Skeletal muscle satellite cell (primary cell): ENCODE data around the gene CRB3.

Source experiments
- H3K27me3 ChIP-seq: 2 replicates; pipeline ENCODE4 v1.7.0; 2013; ENCODE audit warnings: low read length; ENCODE audit not compliant: control insufficient read depth, insufficient read depth
- H3K36me3 ChIP-seq: 2 replicates; pipeline ENCODE4 v1.7.0; 2013; ENCODE audit warnings: mild to moderate bottlenecking, control low read depth, low read length; ENCODE audit not compliant: insufficient read depth
- H3K4me1 ChIP-seq: 2 replicates; pipeline ENCODE4 v1.7.0; 2013; ENCODE audit warnings: low read length; ENCODE audit not compliant: control insufficient read depth, insufficient read depth
- H3K4me2 ChIP-seq: 2 replicates; pipeline ENCODE4 v1.7.0; 2013; ENCODE audit warnings: mild to moderate bottlenecking, low read length
- H3K4me3 ChIP-seq: 2 replicates; pipeline ENCODE4 v1.7.0; 2013; ENCODE audit warnings: low read length
- H3K9ac ChIP-seq: 2 replicates; pipeline ENCODE4 v1.7.0; 2013; ENCODE audit warnings: mild to moderate bottlenecking, low read depth, low read length, moderate library complexity
- H3K9me3 ChIP-seq: replicated peaks from 2 replicates; pipeline ENCODE4 v1.7.0; 2013; ENCODE audit warnings: mild to moderate bottlenecking, control low read depth, low read length

Gene CRB3

GRCh38 chr19:6475321-6476108, 11.4 kb downstream of the CRB3 start:
- H3K36me3 ChIP-seq: no peaks in the 10 kb centered on the region
- H3K27me3 ChIP-seq: peaks cover 19% of the 10 kb centered on the region
- no peak overlapping the region for H3K4me2 ChIP-seq
- no peaks in the 10 kb centered on the region for H3K4me1 ChIP-seq
- H3K9me3 ChIP-seq: no peaks in the 10 kb centered on the region
- no peak overlapping the region for H3K4me3 ChIP-seq
- no peak overlapping the region for H3K9ac ChIP-seq

GRCh38 chr19:6476155-6476895, 12.3 kb downstream of the CRB3 start:
- Histone ChIP-seq H3K4me2 (no peak overlapping the region), H3K27me3 (peaks cover 19% of the 10 kb centered on the region), H3K9me3 (no peaks in the 10 kb centered on the region), H3K4me1 (no peaks in the 10 kb centered on the region), H3K4me3 (no peak overlapping the region), H3K36me3 (no peaks in the 10 kb centered on the region), H3K9ac (no peak overlapping the region)

DNA sequence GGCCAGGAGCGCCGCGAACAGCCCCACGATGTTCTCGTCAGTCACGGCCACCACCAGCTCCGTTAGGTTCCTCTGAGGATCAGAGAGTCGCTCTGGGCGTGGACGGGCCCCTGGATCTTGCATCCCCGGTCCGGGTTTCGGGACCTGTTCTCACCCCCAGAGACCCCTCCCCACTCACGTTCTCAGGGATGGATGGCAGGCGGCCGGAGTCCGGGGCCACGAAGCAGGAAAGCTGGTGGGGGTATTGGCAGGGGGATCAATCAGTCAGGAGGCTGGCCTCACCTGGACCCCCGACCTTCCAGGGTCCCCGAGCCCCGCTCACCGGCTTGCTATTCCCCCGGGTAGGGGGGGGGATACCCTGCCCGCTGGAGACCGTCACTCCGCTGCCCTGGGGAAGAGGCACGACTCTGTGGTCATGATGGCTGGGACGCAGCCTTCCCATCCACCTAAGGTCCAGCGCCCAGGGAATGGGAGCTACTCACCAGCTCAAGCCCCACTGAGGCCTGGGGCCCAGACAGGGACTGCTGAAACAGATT, 12.9 kb downstream of the CRB3 start:
- Histone ChIP-seq H3K9me3 (no peaks in the 10 kb centered on the region), H3K4me3 (no peak overlapping the region), H3K27me3 (peaks cover 19% of the 10 kb centered on the region), H3K4me1 (no peaks in the 10 kb centered on the region), H3K9ac (no peak overlapping the region), H3K36me3 (no peaks in the 10 kb centered on the region), H3K4me2 (no peak overlapping the region)

DNA sequence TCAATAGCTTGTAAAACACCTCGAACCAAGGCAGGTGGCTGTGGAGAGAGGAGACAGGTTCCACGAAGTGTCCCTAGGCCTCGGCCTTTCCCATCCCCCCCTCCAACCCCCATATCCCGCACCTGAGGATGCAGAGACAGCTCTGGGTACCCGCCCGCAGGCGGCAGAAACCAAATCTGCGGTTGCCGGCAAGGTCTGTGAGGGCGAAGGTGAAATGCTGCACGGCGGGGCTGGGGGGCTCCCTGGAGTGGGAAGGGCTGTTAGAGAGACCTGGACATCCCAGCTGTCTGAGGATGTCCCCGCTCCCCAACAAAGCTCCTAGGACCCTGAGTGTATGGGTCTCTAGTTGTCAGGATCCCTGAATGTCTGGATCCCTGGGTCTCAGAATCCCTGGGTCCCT, 14.7 kb downstream of the CRB3 start:
- Histone ChIP-seq H3K4me2 (no peak overlapping the region), H3K4me3 (no peak overlapping the region), H3K9me3 (no peaks in the 10 kb centered on the region), H3K36me3 (no peaks in the 10 kb centered on the region), H3K4me1 (no peaks in the 10 kb centered on the region), H3K27me3 (peaks cover 24% of the 10 kb centered on the region), H3K9ac (no peak overlapping the region)

DNA sequence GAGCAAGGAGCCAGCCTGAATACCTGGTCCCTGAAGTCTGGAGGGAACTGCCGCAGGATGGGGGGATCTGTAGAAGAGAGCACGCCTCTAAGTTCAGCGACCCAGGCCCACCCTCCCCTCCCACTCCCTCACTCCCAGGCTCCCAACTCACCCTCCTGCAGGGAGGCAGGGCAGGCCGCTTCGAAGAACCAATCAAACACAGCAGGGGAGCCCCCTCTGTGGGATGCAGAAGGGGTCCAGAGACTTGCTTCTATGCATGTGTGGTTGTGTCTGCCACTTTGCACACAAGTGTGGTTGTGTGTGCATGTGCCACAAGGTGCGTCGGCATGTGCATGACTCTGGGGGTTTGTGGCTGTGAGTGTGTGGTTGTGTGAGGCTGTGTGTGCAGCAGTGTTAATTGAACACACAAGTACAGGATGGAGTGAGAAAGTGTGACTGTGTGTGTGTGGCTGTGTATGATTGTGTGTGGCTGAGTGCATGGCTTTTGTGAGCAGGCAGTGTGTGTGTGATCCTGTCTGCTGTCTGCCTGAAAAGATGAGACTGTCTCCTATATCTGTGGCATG, 15.8 kb downstream of the CRB3 start:
- Histone ChIP-seq H3K36me3 (no peaks in the 10 kb centered on the region), H3K27me3 (peaks cover 24% of the 10 kb centered on the region), H3K4me1 (no peaks in the 10 kb centered on the region), H3K4me2 (no peak overlapping the region), H3K4me3 (no peak overlapping the region), H3K9me3 (no peaks in the 10 kb centered on the region), H3K9ac (no peak overlapping the region)

DNA sequence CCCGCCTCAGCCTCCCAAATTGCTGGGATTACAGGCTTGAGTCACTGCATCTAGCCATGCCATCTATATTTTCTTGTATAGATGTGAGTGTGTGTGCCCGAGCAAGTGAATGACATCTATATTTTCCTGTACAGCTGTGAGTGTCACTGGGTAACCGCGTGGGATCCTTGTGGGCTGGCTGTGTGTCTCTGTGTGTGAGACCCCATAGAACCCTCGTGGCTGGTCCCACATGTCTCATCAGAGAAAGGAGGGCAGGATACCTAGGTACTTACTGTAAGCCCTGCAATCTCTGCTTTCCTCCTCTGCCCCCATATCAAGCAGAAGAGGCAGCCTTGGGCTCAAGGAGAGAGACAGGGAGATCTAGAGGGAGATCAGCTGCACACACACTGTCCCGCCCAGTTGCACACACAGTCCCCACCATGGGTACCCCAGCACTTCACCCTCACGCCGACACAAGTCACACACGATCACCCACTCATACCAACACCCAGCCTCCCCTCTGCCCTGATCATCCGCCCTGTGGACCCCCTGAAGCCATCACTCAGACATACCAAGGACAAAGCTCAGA, 16.9 kb downstream of the CRB3 start:
- H3K9me3 ChIP-seq: no peaks in the 10 kb centered on the region
- no peak overlapping the region for H3K4me3 ChIP-seq
- no peaks in the 10 kb centered on the region for H3K36me3 ChIP-seq
- H3K4me1 ChIP-seq: no peaks in the 10 kb centered on the region
- H3K4me2 ChIP-seq: no peak overlapping the region
- peaks cover 14% of the 10 kb centered on the region for H3K27me3 ChIP-seq
- H3K9ac ChIP-seq: no peak overlapping the region

DNA sequence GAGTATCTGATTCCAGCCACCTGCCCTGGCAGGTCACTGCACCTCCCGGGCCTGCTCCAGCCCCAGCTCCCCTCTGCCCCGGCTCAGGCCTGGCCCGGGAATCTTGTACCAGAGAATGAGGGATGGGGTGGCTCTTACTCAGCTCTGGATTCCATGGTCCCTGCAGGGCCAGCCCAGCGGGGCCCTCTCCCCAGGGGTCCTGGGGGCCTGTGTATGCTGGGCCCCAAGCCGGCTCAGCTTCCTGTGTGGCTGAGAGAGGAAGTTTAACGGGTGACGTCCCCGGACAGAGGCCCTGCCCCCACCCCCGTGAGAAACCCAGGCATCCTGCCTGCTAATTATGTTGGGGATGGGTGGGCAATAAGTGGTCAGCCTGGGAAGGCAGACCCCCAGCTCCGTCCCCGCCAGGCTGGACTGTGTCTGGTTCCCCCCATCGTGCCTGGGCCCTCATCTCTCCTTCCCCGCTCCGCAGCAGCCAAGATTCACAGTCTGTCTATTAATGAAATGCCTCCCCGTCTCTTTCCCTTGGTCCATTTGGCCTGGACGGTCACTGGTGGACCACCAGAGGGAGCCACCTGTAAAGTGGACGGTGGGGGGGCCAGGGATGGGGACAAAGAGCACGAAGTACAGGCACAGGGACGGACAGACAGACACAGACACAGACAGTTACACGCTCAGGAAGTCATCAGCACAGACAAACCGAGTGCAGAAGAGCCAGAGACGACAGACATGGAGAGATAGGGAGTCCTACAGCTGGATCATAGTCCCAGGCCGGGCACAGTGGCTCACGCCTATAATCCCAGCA, 17.7 kb downstream of the CRB3 start, which contains the start of gene DENND1C:
TSS of gene DENND1C (minus strand) at position 247 of the 802 bp plus-strand sequence. CDS start at position 155, 92 bp downstream.
- no peaks in the 10 kb centered on the region for H3K36me3 ChIP-seq
- no peak within 1 kb of the TSS for H3K9ac ChIP-seq
- no peaks in the 10 kb centered on the region for H3K4me1 ChIP-seq
- H3K4me3 ChIP-seq: no peak within 1 kb of the TSS
- no peaks in the 10 kb centered on the region for H3K9me3 ChIP-seq
- no peak within 1 kb of the TSS for H3K4me2 ChIP-seq
- H3K27me3 ChIP-seq: peaks cover 9% of the 10 kb centered on the region

GRCh38 chr19:6482343-6482686, 18.2 kb downstream of the CRB3 start:
- peaks cover 9% of the 10 kb centered on the region for H3K27me3 ChIP-seq
- no peaks in the 10 kb centered on the region for H3K36me3 ChIP-seq
- H3K4me1 ChIP-seq: no peaks in the 10 kb centered on the region
- no peak overlapping the region for H3K4me2 ChIP-seq
- no peak overlapping the region for H3K4me3 ChIP-seq
- no peak overlapping the region for H3K9ac ChIP-seq
- no peaks in the 10 kb centered on the region for H3K9me3 ChIP-seq

- Histone ChIP-seq H3K9ac (no peak overlapping the region), H3K36me3 (no peaks in the 10 kb centered on the region)
These were observed 19.2 kb downstream of the CRB3 start for GRCh38 chr19:6483235-6483634.

GRCh38 chr19:6484230-6484629, 20.2 kb downstream of the CRB3 start:
- H3K9me3 ChIP-seq: no peaks in the 10 kb centered on the region
- no peak overlapping the region for H3K4me2 ChIP-seq
- H3K9ac ChIP-seq: no peak overlapping the region
- no peaks in the 10 kb centered on the region for H3K4me1 ChIP-seq
- no peaks in the 10 kb centered on the region for H3K36me3 ChIP-seq
- H3K27me3 ChIP-seq: peaks cover 9% of the 10 kb centered on the region
- no peak overlapping the region for H3K4me3 ChIP-seq

More at GRCh38 chr19:6483235-6483634, 19.2 kb downstream of the CRB3 start:
- no peak overlapping the region for H3K4me3 ChIP-seq
- no peaks in the 10 kb centered on the region for H3K4me1 ChIP-seq
- no peaks in the 10 kb centered on the region for H3K9me3 ChIP-seq
- peaks cover 9% of the 10 kb centered on the region for H3K27me3 ChIP-seq
- H3K4me2 ChIP-seq: no peak overlapping the region

GRCh38 chr19:6484831-6485230, 20.8 kb downstream of the CRB3 start:
- Histone ChIP-seq H3K36me3 (no peaks in the 10 kb centered on the region), H3K9ac (no peak overlapping the region), H3K4me2 (no peak overlapping the region), H3K4me1 (no peaks in the 10 kb centered on the region), H3K4me3 (no peak overlapping the region), H3K9me3 (no peaks in the 10 kb centered on the region), H3K27me3 (peaks cover 9% of the 10 kb centered on the region)
